Fibroblast of lung (primary cell): ENCODE data around the gene THY1. TPM values are rescaled to one million over a fixed set of nuclear protein-coding genes. Genes with fewer than 3 reads are reported as not detected.
A peak's percentile ranks its signal among the peaks of the same experiment; 100 is the strongest.

ENCODE experiments used
- DNase-seq, 2 donors: peaks; one replicate each; pipeline versions ENCODE4 v3.0.0 to v3.0.0-alpha.2; 2010; ENCODE audit warnings: low read depth in 2 of 2
- H2AFZ ChIP-seq: 2 replicates; pipeline ENCODE4 v1.5.1; 2012; ENCODE audit warnings: low read length, control low read depth, inconsistent platforms
- H3K27ac ChIP-seq: 2 replicates; pipeline ENCODE4 v1.5.1; 2011; ENCODE audit warnings: low read length, control low read depth; ENCODE audit not compliant: insufficient read depth
- H3K27me3 ChIP-seq: 2 replicates; pipeline ENCODE4 v1.5.1; 2011; ENCODE audit warnings: mild to moderate bottlenecking, low read length; ENCODE audit not compliant: control insufficient read depth, insufficient read depth
- H3K36me3 ChIP-seq: 2 replicates; pipeline ENCODE4 v1.5.1; 2011; ENCODE audit warnings: low read length; ENCODE audit not compliant: control insufficient read depth, insufficient read depth
- H3K4me1 ChIP-seq: 2 replicates; pipeline ENCODE4 v1.5.1; 2011; ENCODE audit warnings: low read length; ENCODE audit not compliant: control insufficient read depth, insufficient read depth; ENCODE audit errors: extremely low read depth
- H3K4me2 ChIP-seq: 2 replicates; pipeline ENCODE4 v1.5.1; 2011; ENCODE audit warnings: low read length, control low read depth; ENCODE audit not compliant: insufficient read depth; ENCODE audit errors: extremely low read depth
- H3K4me3 ChIP-seq, 4 experiments: fragments of 200-600 bp in 1 of 4; sonication (generic) in 1 of 4; replicated peaks in 1 of 4; 2 replicates each; pipeline ENCODE4 v1.5.1; 2011 to 2016; ENCODE audit warnings: low read length in 4 of 4, low read depth in 3 of 4, mild to moderate bottlenecking in 3 of 4, control low read depth in 2 of 4, inconsistent platforms in 1 of 4, mixed read lengths in 1 of 4; ENCODE audit not compliant: insufficient read depth in 1 of 4; ENCODE audit errors: control extremely low read depth in 1 of 4
- H3K79me2 ChIP-seq: 2 replicates; pipeline ENCODE4 v1.5.1; 2012; ENCODE audit warnings: mild to moderate bottlenecking, low read length, inconsistent platforms; ENCODE audit not compliant: control insufficient read depth, insufficient read depth
- H3K9ac ChIP-seq: 2 replicates; pipeline ENCODE4 v1.5.1; 2011; ENCODE audit warnings: mild to moderate bottlenecking, low read length, control low read depth; ENCODE audit not compliant: insufficient read depth
- H3K9me3 ChIP-seq: 2 replicates; pipeline ENCODE4 v1.5.1; 2012; ENCODE audit warnings: low read depth, low read length; ENCODE audit not compliant: control insufficient read depth, insufficient read depth
- H4K20me1 ChIP-seq: 2 replicates; pipeline ENCODE4 v1.5.1; 2011; ENCODE audit warnings: low read length; ENCODE audit not compliant: control insufficient read depth, insufficient read depth; ENCODE audit errors: extremely low read depth
- EZH2 ChIP-seq: IDR thresholded peaks from 2 replicates; pipeline ENCODE4 v1.5.1; 2012; ENCODE audit warnings: low read length, control low read depth, mild to moderate bottlenecking; ENCODE audit errors: missing control alignments
- polyA plus RNA-seq, 2 donors: library from polyadenylated mRNA; depleted of rRNA in 1 of 2; stranded (reverse) in 1 of 2; unstranded in 1 of 2; fragments of >200 nt; gene quantifications; 2 replicates each; pipeline ENCODE4 v1.2.1, GENCODE V29; 2011 to 2012; ENCODE audit warnings: missing spikeins in 1 of 2
- total RNA-seq: library from RNA; depleted of rRNA; stranded (reverse); fragments of >200 nt; gene quantifications from 2 replicates; pipeline ENCODE4 v1.2.1, GENCODE V29; 2014
- TF ChIP-seq, protein P1 (sequence below), 2 donors: IDR thresholded peaks in 1 of 2; conservative IDR thresholded peaks in 1 of 2; 1 replicate in 1 of 2; 2 replicates in 1 of 2; pipeline ENCODE4 v1.5.1; 2011 to 2012; ENCODE audit warnings: low read length in 2 of 2, control low read depth in 1 of 2, inconsistent platforms in 1 of 2, low read depth in 1 of 2, mild to moderate bottlenecking in 1 of 2

THY1 gene
- total and polyA plus RNA-seq, 2 donors (not counting 1 experiment from before 2014, with no cell fraction given) = 292 to 824 TPM

DNA sequence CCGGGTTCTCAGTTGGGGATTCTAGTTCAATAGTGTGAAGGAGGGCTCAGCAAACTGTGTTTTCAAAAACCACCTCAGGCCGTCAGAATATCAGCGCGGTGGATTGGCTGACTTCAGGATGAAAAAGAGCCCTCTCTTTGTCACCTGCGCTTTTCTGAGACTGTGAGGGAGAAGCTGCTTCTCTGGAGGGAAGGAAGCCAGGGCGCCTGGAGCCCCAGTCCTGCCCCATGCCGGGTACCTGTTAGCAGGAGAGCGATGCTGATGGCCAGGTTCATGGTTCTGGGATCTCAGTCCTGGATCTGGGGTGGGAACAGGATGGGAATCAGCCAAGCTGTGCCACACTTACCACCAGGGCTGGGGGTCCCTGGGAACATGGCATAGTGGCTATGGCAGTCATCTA is 2.3 kb downstream of the THY1 start:
- no peak overlapping the region for H3K27ac ChIP-seq

DNA sequence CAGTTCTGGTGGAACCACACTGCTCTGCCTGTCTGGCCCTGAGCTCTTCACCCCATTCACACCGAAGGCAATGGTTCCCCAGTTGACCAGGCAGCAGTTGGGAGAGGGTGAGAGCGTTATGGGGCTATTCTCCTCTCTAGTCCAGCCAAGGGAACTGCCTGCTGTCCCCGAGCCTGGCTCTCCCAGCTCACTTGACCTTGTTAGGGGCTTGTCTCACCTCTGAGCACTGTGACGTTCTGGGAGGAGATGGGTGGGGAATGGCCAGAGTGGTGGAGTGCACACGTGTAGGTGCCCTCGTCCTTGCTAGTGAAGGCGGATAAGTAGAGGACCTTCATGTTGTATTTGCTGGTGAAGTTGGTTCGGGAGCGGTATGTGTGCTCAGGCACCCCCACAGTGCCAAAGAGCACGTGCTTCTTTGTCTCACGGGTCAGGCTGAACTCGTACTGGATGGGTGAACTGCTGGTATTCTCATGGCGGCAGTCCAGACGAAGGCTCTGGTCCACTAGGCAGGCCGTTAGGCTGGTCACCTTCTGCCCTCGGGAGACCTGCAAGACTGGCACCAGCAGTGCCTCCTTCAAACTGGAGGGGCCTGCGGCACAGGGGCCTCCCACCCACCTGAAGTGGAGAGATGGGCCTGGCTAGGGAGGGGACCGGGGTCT is 3.0 kb downstream of the THY1 start:
- no peak for DNase-seq
- no peak overlapping the region for H3K27ac ChIP-seq
- H3K79me2 ChIP-seq = peaks cover 39% of the 10 kb centered on the region
- no peaks in the 10 kb centered on the region for H4K20me1 ChIP-seq
- peaks cover 18% of the 10 kb centered on the region for H3K4me1 ChIP-seq
- TF ChIP-seq, protein P1, sequence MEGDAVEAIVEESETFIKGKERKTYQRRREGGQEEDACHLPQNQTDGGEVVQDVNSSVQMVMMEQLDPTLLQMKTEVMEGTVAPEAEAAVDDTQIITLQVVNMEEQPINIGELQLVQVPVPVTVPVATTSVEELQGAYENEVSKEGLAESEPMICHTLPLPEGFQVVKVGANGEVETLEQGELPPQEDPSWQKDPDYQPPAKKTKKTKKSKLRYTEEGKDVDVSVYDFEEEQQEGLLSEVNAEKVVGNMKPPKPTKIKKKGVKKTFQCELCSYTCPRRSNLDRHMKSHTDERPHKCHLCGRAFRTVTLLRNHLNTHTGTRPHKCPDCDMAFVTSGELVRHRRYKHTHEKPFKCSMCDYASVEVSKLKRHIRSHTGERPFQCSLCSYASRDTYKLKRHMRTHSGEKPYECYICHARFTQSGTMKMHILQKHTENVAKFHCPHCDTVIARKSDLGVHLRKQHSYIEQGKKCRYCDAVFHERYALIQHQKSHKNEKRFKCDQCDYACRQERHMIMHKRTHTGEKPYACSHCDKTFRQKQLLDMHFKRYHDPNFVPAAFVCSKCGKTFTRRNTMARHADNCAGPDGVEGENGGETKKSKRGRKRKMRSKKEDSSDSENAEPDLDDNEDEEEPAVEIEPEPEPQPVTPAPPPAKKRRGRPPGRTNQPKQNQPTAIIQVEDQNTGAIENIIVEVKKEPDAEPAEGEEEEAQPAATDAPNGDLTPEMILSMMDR (conservative IDR thresholded peaks at IDR 0.05 in 1 of 2, IDR thresholded peaks at IDR 0.05 in 1 of 2; ENCODE audit: low read depth in 1 of 2, low read length in 2 of 2) = no peak
- no peak for TF ChIP-seq EZH2
- no peaks in the 10 kb centered on the region for H3K27me3 ChIP-seq
- peaks cover 16% of the 10 kb centered on the region for H3K36me3 ChIP-seq
- H3K4me2 ChIP-seq = peak overlapping the region; percentile 46
- peak overlapping the region in 1 of 4 experiments; percentile 86 for H3K4me3 ChIP-seq
- no peaks in the 10 kb centered on the region for H3K9me3 ChIP-seq
- H3K9ac ChIP-seq = no peak overlapping the region
- no peak overlapping the region for H2AFZ ChIP-seq

More for the DNA sequence above, 2.3 kb downstream of the THY1 start:
- Histone ChIP-seq H3K9me3 (no peaks in the 10 kb centered on the region), H3K27me3 (no peaks in the 10 kb centered on the region), H3K4me3 (peak overlapping the region in 3 of 4 experiments; percentile 69 to 86 (median 75)), H3K36me3 (peaks cover 16% of the 10 kb centered on the region), H3K4me2 (peak overlapping the region; percentile 89), H3K9ac (no peak overlapping the region), H3K79me2 (peaks cover 39% of the 10 kb centered on the region), H4K20me1 (no peaks in the 10 kb centered on the region), H2AFZ (no peak overlapping the region), H3K4me1 (peaks cover 18% of the 10 kb centered on the region)
- DNase-seq = no peak
- no peak for TF ChIP-seq EZH2
- TF ChIP-seq, protein P1 (conservative IDR thresholded peaks at IDR 0.05 in 1 of 2, IDR thresholded peaks at IDR 0.05 in 1 of 2; ENCODE audit: low read depth in 1 of 2, low read length in 2 of 2) = no peak

DNA sequence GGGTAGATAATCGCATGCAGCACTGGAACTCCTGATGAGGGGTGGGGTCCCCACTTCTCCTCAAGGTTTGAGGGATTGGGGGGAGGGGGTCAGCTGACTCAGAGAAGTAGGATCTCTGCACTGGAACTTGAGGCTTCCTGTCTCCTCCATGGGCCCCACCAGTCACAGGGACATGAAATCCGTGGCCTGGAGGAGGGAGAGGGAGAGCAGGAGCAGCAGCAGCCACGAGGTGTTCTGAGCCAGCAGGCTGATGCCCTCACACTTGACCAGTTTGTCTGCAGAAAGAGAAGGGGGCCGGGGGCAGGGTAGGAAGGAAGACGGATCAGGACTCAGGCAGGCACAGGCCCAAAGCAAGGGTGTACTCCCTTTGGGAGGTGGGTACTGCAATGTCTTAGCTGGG is 3.7 kb downstream of the THY1 start:
- H3K9me3 ChIP-seq = no peaks in the 10 kb centered on the region
- H3K9ac ChIP-seq = no peak overlapping the region
- H3K36me3 ChIP-seq = peaks cover 16% of the 10 kb centered on the region
- H3K4me2 ChIP-seq = no peak overlapping the region
- H3K27ac ChIP-seq = no peak overlapping the region
- no peak overlapping the region for H3K4me3 ChIP-seq
- H3K79me2 ChIP-seq = peaks cover 39% of the 10 kb centered on the region
- H4K20me1 ChIP-seq = no peaks in the 10 kb centered on the region
- DNase-seq = no peak
- peaks cover 18% of the 10 kb centered on the region for H3K4me1 ChIP-seq
- no peaks in the 10 kb centered on the region for H3K27me3 ChIP-seq
- TF ChIP-seq EZH2 = no peak
- no peak overlapping the region for H2AFZ ChIP-seq
